ENCODE data around the gene RNF4.
"Not testable (repeated sequence)": the region's sequence is repeated elsewhere in the genome, so short reads cannot be mapped to it uniquely, and the experiment has no call there.

RNF4 gene

DNA sequence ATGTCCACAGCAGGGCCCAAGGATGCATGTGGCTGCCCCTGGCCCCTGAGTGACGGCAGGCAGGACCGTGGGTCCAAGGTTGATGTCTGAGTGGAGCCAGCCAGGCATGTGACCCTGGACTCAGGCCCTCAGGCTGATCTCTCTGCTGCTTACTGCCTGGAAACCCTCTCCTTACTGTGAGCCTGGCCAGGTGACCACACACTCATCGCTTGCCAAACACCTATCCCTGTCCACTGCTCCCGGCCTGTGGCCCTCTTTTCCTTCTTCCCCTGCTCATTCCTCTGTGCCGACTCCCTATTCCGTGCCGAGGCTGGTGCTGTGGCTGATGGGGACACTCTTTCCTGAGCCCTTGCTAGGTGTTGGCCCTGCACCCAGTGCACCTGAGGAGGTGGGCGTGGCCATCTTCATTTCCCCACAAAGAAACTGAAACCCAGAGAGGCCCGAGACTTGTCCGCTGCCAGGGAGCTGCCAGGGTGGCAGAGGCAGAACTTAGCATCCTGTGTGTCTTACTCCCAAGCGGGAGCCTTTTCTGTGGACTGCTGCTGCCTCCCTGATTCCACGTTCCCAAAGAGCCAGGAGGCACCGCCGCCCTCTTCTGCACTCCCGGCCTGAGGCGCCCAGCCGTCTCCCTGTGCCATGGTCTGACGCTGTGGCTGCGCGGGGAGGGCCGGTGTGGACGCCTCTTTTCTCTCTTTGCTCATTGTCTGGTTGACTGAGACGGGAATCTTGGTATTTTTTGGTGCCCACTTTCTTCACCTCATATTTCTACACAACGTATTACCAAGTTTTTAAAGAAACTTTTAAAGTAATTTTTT lies 11.2 kb upstream of the RNF4 start:
- no peak for DNase-seq (ENCODE audit: low read depth in 2 of 2)

DNA sequence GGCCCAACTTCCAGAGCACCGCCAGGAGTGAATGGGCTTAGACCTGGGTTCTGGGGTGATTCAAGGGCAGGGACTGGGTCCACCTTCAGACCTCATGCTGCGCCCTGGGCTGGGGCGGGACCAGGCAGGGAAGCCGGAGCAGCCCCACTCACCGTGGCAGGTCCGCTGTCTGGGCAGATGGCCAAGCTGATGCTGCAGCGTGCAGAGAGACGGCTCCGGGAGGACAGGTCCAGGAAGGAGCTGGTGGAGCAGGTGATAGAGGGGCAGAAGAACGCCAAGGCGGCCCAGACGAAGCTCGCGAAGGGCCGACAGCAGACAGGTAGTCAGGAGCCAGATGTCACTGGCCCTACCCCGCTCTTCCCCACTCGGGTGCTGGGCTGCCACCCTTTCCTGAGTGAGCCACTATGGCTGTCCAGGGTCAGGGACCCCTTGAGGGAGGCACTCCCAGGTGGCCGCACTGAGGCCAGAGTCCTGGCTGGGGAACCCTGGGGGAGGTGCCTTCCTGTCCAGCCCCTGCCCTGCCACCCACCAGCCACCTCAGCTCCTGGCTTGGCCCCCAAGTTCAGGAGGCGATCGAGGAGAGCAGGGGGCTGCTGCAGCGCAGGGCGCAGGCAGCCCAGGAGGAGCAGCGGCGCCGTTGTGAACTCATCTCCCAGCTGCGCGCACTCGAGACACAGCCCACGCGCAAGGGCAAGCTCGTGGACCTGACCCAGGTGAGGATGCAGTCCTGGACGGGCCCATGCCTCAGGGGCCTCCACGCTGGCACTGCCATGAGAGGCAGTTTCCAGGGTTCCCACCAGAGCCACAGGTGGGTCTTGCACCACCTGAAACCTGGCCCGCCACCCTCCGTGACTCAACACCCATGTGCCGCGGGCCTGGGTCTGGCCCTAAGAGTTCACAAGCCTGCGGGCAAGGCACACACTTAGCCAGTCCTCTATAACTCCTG lies 10.1 kb upstream of the RNF4 start:
- no peak for DNase-seq (ENCODE audit: low read depth in 2 of 2)

DNA sequence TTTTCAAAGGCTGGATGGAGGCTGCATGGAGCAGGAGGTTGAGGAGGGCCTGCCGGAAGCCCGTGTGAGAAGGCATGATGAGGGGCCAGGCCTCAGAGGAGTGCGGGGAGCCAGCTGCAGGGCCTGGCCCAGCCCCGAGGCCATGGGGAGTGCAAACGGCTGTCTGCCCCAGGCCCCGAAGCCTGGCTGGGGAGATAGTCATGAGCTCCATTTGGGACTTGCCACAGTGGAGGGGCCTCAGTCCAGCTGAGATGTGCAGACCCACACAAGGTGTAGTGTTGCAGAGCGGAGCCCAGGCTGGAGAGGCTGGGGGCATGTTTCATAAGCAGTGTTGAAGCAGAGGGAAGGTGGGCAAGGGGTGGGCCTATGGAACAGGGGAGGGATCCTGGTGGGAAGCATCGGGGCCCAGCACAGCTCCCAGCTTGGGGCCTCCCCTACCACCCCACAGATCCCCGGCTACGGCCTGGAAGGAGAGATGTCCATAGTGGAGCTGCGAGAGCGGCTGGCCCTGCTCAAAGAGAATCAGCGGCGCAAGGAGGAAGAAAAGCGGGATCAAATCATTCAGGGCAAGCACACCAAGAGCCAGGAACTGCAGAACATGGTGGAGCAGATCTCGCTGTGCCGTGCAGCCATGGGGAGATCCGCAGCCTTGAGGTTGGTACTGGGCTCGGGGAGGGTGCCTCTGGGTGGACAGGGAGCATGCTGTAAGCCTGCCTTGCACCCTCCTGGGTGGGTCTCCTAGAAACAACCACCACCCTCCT lies 9.1 kb upstream of the RNF4 start:
- no peak for DNase-seq (ENCODE audit: low read depth in 2 of 2)

DNA sequence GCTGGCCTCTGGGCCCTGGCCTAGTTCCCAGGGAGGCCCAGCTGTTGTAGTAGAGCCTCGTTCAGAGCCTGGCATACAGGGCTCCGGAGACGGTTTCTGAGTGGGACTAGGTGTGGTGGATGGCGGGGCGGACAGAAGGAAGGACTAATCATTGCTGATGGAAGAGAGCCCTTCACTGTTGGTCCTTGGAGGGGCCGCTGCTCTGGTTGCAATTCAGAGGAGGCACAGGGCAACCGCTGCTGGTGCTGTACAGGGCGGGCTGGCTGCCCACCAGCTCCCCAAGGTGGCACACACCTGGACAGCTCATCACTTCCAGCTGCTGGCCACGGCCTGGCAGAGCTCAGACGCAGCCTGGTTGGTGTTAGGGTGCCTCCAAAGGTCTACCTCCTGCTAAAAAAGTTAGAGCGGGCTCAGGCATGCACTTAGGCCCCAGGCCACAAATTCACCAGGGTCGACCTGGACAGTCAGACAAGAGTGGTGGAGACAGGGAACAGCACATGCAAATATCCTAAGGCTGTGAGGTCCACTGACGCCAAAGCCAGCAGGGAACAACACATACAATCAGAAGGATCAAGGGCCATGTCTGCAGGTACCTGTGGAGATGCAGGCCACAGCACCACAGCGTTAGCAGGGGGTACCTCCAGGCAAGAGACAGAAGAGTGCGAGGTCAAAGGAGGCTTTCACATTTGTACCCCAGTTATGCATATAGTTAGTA lies 7.5 kb upstream of the RNF4 start:
- no peak for DNase-seq (ENCODE audit: low read depth in 2 of 2)

DNA sequence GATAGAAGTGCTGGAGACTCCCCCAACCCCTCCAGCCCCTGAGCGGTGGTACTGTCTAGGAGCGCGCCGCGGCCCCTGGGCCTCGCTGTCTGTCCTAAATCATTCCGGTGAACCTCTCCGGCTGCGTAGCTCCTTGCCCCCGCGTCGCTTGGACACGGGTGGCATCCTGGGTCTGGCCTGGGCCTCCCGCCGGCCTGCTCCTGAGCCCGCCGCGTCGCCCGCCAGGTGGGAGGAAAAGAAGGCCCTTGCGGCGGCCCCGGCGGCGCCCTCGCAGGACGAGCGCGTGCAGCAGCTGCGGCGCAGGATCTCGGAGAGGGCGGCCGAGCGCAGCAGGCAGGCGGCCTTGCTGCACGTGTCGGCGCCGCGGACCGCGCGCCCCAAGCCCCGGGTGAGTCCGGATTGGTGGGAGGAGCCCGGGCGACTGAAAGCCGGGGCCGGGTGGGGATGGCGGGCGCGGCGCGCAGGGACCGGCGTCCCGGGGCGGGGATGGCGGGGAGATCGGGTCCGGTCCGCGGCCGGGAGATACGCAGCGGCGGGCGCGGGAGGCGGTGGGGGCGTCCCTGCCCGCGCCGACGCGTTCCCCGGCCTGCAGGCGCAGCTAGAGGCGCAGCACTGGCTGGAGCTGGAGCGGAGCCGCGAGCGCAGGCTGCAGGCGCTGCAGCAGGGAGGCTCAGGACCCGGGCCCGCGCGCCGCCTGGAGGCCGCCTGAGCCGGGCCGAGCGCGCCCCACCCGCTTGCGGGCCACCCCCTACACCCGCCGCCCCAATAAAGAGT lies 6.5 kb upstream of the RNF4 start:
- DNase-seq (ENCODE audit: low read depth in 2 of 2), result no peak

DNA sequence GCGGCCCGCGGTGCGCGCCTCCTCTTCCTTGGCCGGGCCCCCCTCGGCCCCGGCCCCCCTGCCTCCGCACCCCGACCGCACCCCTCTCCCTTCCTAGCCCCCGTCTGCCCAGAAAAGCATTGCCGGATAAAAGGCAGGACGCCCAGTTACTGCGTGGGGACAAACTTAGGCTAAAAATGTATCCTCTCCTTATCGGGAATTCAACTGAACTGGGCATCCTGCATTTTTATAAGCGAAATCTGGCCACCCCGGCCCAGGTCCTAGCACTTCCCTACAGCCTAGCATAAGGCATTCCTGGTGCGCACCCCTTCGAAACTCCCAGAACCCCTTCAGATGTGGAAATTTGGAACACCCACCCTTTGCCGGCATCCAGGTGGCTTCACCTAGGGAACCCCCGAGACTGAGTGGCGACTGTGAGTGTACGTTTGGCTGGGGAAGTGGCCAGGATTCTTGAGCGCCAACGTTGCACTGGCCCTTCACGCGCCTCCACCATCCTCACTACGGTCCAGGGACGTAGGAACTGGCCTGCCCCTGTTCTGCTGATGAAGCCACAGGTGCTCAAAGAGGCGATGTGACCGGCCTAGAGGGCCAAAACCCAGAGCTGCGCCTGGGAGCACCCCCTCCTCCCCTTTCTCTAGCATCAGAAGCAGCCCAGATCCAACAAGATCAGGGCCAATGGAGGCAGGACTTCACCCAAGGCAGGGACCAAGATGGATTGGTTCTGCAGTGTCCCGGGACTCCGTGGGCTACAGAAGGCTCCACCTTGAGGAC lies 5.7 kb upstream of the RNF4 start:
- DNase-seq (ENCODE audit: low read depth in 2 of 2), result no peak

DNA sequence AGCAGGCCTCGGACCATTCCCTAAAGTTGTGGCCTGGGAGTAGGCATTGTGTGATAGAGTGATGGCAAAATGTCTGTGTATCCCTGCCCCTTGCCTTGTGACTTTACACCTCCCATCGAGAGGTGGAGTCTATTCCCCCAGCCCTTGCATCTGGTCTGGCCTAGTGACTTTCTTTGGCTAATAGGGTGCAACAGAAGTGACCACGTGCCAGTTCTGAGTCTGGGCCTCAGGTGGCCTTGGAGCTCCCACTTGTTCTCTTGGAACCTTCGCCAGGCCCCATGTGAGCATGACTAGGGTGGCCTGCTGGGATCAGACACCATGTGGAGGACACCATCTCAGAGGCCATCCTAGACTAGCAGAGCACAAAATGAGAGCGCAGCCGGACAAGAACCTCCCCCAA lies 3.9 kb upstream of the RNF4 start:
- no peak for DNase-seq (ENCODE audit: low read depth in 2 of 2)

DNA sequence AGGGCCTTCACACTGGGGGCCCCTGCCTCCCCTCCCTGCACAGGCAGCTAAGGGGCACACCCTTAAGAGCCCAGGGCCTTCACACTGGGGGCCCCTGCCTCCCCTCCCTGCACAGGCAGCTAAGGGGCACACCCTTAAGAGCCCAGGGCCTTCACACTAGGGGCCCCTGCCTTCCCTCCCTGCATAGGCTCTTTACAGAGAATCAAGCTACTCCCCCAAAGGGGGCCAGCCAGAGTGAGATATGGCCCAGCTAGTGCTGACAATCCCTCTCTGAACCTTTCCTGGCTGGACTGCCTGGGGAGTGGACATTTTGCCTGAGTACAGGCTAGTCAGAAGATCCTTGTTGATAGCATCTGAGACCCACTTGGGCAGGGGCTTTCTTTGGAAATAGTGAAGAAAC lies 3.4 kb upstream of the RNF4 start:
- not testable (repeated sequence) for DNase-seq (ENCODE audit: low read depth in 2 of 2)

DNA sequence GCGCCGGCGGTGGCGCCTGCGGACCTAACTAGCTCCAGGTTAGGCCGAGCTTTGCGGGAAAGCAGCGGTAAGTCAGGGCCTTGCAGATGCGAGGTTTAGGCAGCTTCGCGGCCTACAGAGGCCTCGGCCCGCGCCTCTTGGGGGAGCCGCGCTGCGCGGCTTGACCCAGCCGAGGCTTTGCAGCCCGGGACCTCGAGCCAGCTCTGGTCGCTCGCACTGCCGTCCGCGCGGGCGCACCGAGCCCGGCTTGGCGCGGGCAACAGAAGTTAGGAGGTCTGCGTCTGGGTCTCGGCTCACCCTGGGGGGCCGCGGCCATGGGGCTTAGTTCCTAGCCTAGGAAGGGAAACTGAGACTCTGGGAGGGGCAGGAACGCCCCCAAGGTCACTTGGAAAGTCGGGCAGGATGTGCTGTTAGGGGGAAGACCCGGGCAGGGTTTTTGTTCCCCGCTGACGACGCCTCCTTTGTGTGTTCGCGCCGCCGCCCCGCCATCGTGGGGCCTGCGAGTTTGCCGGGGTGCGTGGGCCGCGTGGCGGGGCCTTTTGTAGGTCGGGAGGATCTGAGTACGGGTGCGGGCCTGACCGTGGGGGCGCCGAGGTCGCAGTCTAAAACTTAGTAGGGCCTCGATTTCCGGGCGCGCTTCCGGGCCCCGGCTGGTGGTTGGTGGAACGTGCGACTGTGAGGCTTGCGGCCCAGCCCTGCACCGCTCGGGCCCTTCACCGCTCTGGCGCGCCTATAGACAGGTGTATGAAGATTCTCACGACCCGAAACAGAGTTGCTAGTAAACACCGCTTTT lies 482 bp downstream of the RNF4 start:
- DNase-seq (ENCODE audit: low read depth in 2 of 2), result no peak

DNA sequence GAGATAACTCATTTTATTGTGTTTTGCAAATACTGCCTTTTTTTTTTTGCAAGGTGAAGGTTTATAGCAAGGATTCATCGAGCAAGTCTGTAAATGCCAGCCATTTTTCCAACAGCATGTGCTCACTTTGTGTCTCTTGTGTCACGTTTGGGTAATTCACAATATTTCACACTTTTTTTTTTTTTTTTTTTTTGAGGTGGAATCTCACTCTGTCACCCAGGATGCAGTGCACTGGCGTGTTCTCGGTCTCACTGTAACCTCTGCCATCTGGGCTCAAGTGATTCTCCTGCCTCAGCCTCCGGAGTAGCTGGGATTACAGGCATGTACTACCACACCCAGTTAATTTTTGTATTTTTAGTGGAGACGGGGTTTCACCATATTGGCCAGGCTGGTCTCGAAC lies 1.9 kb downstream of the RNF4 start:
- DNase-seq (ENCODE audit: low read depth in 2 of 2), result no peak

DNA sequence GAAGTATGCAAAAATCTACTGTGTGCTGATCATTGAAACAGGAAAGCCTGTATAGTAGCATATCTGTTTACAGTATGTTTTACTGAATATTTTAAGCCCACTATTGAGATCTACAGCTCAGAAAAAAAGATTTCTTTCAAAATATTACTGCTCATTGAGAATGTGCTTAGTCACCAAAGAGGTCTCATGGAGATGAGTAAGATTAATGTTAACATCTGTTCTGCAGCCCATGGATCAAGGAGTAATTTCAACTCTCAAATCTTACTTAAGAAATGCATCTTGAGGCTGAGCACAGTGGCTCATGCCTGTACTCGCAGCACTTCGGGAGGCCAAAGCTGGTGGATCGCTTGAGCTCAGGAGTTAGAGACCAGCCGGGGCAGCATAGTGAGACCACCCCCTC lies 3.3 kb downstream of the RNF4 start:
- no peak for DNase-seq (ENCODE audit: low read depth in 2 of 2)

DNA sequence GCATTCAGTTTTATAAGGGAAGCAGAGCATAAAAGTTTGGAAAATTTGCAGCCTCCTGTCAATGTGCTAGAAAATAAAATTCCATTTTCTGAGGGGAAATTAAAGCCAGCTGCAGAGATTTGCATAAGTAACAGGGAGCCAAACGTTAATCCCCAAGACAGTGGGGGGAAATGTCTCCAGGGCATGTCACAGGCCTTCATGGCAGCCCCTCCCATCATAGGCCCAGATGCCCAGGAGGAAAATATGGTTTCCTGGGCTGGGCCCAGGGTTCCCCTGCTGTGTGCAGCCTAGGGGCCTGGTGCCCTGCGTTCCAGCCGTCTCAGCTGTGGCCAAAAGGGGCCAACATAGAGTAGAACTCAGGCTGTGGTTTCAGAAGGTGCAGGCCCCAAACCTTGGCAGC lies 9.3 kb downstream of the RNF4 start:
- DNase-seq (ENCODE audit: low read depth in 2 of 2), result no peak

DNA sequence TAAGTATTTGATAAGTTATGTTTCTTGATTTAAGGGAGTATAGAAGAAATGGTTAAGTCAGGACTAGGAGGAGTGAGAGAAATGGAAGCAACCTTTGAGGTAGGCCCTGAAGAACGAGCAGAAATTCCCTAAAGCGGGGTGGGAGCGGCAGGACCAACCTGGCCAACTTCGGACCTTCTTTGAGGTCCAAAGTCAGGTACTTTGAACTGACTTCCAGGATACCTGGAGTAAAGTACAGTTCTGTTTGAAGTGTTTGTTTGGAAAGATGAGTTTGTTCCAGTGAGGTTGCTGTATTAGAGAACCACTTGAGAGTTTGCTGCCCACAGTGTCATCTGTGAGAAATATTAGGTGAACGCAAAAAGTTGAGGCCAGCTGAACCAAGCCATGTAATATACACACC lies 11.7 kb downstream of the RNF4 start:
- DNase-seq (ENCODE audit: low read depth in 2 of 2), result no peak

DNA sequence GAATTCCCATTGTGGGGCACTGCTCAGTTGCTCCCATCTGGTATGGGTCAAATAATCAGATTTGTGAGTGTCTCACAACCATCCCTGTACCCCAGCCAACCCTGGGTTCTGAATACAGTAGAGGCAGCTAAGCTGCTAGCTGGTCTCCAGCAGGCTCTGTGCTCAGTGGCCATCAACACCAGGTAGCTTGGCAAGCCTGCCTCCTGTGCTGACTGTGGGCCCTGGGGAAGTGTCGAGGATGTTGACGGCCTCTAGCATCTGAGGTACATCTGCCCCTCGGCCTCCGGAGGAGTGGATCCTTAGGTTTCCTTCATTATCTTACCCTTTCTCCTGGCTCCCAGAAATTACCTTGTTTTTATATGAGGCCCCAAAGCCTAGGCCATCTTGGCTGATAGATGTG lies 13.3 kb downstream of the RNF4 start:
- DNase-seq (ENCODE audit: low read depth in 2 of 2), result no peak

DNA sequence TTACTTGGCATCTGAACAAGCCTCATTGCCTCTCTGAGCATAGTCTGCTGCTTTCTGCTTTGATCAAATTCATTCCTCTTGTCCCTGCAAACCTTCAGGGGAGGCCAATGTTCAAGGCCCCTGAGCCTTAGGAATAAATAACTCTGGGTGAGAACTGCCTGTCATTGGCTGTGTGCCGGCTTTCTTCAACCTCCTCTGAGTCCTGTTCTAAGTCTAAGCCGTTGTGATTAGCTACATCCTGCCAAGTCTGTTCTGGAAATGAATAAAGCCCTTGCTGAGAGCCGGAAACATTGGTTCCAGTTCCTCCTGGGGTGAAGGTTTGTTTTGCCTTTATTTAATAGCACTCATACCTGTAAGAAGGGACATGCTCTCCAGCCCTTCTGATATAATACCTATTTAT lies 13.8 kb downstream of the RNF4 start:
- DNase-seq (ENCODE audit: low read depth in 2 of 2), result no peak

DNA sequence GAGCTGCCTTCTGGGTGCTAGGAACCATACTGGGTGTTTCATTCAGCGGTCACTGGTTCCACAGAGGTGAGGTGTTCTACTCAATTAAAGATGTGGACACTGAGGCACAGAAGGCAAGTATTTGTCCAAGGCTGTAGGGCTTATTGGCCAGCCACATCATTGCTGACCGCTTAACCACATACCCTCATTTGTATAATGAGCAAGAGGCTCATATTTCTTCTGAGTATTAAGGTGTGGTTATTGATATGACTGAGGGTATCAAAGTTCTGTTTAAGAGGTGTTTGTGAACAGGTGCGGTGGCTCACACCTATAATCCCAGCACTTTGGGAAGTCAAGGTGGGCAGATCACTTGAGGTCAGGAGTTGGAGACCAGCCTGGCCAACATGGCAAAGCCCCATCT lies 14.3 kb downstream of the RNF4 start:
- no peak for DNase-seq (ENCODE audit: low read depth in 2 of 2)

DNA sequence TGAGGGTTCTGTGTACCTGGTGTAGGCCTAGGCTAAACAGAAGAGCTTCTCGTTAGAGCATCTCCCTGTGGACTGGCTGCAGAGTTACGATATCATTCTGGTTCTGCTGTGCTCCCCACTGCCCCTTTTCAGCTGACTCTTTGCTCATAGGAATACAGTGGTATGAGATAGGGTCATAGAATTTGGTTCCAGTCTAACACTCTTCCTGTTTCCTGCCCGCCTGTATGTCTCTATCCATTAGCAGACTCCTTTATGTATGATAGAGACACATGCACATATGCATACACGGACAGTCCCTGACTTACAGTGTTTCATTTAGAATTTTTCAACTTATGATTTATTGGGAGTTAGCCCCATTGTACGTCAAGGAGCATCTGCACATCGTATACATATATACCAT lies 15.3 kb downstream of the RNF4 start:
- no peak for DNase-seq (ENCODE audit: low read depth in 2 of 2)

DNA sequence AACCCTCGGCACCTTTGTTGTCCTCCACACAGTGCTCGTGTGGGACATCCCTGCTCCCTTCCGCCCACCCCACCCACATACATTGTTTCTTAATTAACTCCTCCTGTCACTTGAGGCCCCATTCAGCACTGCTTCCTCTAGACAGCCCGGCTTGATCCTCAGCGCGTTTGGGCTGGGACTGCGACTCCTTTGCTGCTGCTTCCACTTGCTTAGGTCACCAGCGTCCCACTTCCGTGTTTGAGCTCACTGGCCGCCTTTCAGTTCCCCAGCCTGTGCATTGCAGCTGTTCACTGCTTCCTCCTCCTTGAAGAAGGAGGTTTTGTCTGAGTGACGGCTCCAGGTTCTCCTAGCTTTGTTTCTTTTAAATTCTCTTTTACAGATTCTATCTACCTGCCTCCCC lies 16.1 kb downstream of the RNF4 start:
- no peak for DNase-seq (ENCODE audit: low read depth in 2 of 2)

DNA sequence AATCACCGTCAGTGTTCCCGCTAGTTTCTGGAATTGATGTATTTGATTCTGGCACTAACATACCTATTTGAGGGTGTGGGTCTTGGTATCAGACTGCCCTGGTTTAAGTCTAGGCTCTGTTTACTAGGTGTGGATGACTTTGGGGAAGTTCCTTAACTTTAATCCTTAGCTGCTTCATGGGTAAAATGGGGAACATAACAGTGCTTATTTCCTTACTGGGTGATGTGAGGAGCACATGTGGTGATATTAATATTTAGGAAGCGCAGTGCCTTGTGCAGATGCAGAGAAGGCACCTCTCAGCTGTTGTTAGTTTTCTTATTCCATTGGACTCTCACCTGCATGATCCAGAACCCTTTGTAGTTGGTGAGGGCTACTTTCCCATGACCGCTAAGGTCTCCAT lies 17.1 kb downstream of the RNF4 start:
- DNase-seq (ENCODE audit: low read depth in 2 of 2), result no peak

All from fibroblast of skin of left quadriceps (primary cell).